ENCODE results near the gene CTTNBP2NL.

DNA sequence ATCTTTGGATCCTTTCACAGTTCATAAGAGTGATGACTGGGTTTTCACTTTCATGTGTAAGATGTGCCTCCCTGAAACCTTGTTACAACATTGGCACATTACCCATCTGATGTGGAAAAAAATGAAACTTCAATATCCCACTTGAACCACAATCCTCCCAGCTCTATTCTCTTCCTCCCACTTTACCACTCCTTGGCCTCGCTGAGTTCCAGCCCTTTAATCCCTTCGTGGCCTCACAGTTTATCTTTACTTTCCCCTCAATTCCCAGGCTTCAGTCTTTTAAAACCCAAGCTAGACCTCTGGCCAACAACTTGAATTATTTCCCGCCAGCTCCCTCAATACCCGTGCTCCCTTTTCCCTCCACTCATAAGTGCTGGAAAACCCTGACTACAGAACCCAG, 25.0 kb upstream of the CTTNBP2NL start:
- TF ChIP-seq ARNT (IDR thresholded peaks at IDR 0.05) = no peak
- no peak for TF ChIP-seq FOXK2 (IDR thresholded peaks at IDR 0.05)
- no peak for TF ChIP-seq CTBP1 (IDR thresholded peaks at IDR 0.05; ENCODE audit: borderline replicate concordance)
- no peak for TF ChIP-seq BHLHE40 (IDR thresholded peaks at IDR 0.05; ENCODE audit: borderline replicate concordance)

All from HEK293T (cell line).